Cardiac fibroblast (primary cell): ENCODE results near the gene C1orf174.

Source experiments
- DNase-seq, 2 donors: peaks; one replicate each; pipeline versions ENCODE4 v3.0.0 to v3.0.0-alpha.2; 2010; ENCODE audit warnings: low read depth in 2 of 2
- H3K4me3 ChIP-seq, 2 donors: replicated peaks in 1 of 2; 1 replicate in 1 of 2; 2 replicates in 1 of 2; pipeline ENCODE4 v1.5.1; 2011; ENCODE audit warnings: low read depth in 2 of 2, low read length in 2 of 2, mild to moderate bottlenecking in 2 of 2, moderate library complexity in 1 of 2
- TF ChIP-seq, protein P1 (sequence below): IDR thresholded peaks from one replicate; pipeline ENCODE4 v1.5.1; 2011; ENCODE audit warnings: low read depth, mild to moderate bottlenecking, low read length, inconsistent platforms

The C1orf174 gene

GRCh38 chr1:3900969-3901529, 977 bp upstream of the C1orf174 start:
- TF ChIP-seq, protein P1, sequence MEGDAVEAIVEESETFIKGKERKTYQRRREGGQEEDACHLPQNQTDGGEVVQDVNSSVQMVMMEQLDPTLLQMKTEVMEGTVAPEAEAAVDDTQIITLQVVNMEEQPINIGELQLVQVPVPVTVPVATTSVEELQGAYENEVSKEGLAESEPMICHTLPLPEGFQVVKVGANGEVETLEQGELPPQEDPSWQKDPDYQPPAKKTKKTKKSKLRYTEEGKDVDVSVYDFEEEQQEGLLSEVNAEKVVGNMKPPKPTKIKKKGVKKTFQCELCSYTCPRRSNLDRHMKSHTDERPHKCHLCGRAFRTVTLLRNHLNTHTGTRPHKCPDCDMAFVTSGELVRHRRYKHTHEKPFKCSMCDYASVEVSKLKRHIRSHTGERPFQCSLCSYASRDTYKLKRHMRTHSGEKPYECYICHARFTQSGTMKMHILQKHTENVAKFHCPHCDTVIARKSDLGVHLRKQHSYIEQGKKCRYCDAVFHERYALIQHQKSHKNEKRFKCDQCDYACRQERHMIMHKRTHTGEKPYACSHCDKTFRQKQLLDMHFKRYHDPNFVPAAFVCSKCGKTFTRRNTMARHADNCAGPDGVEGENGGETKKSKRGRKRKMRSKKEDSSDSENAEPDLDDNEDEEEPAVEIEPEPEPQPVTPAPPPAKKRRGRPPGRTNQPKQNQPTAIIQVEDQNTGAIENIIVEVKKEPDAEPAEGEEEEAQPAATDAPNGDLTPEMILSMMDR = no peak
- DNase-seq = peak; percentile 97
- H3K4me3 ChIP-seq = peak overlapping the region; percentile 91 to 93

- no peak for DNase-seq
- peak overlapping the region; percentile 91 to 93 for H3K4me3 ChIP-seq
- TF ChIP-seq, protein P1 = no peak
These were observed 320 bp downstream of the C1orf174 start for GRCh38 chr1:3899754-3900149.

DNA sequence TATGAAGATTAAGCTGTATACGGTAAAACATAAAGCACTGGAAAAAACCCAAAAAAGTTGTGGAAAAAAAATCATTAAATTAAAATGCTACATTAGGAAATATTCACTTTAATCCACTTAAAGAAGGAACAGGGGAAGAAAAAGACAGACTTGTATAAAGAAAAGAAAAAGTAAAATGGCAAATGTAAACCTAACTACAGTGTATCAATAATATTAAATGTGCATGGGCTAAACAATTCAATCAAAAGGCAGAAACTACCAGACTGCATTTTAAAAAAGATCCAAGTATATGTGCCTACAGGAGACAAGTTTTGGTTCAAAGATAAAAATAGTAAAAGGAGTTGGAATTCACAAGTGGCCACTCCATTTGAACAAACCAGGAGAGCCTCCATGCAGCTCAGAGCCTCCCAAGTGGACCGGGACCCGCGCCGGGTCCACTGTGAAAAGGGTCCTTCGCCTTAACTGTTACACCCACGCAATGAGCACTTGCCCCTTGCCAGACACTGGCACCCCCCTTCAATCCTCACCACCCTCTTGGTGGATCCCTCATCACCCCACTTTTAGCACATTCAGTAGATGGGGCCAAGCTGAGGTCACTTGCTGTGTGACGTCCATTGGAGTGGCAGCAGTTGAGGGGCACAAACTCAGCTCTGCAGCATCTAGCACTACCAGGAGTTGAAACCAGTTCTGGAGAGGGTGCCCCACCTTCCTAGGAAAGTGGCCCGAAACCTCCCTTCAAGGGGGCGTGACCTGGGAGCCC, 898 bp downstream of the C1orf174 start:
- TF ChIP-seq, protein P1 = peak; percentile 18
- peak overlapping the region; percentile 91 to 93 for H3K4me3 ChIP-seq
- DNase-seq = peak; percentile 5 to 10

- TF ChIP-seq, protein P1 = no peak
- H3K4me3 ChIP-seq = no peak overlapping the region
- DNase-seq = no peak
These were observed 1.7 kb downstream of the C1orf174 start for GRCh38 chr1:3898475-3898735.

- TF ChIP-seq, protein P1 = no peak
- no peak for DNase-seq
- H3K4me3 ChIP-seq = no peak overlapping the region
These were observed 3.6 kb downstream of the C1orf174 start for GRCh38 chr1:3896396-3897000.

DNA sequence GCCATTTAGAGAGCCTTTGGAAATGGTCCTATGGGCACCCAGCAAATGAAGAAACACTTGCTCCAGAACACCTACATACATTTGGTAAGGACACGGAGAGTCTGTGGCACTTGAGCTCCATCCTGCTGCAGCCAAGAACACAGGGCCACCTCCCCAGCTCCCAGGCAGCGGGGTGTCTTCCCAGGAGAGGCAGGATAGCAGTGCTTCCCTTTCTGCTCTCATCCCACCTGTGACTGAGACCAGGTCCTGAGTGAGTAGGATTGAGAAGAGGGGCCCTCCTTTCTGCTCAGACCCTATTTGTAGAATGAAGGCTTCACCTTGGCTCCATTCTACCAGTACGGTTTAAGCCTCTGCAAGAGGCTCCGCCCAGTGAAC, 4.1 kb downstream of the C1orf174 start:
- TF ChIP-seq, protein P1 = no peak
- no peak for DNase-seq

More for the DNA sequence above, 4.1 kb downstream of the C1orf174 start:
- no peak overlapping the region for H3K4me3 ChIP-seq
